ENCODE measurements around the gene C4orf36.
"Not testable (repeated sequence)": the region's sequence is repeated elsewhere in the genome, so short reads cannot be mapped to it uniquely, and the experiment has no call there.

C4orf36 gene

GRCh38 chr4:86916392-86916791 lies 24.2 kb upstream of the C4orf36 start:
- DNase-seq, result no peak

- DNase-seq, result no peak
Measured at GRCh38 chr4:86910820-86911684, 18.8 kb upstream of the C4orf36 start.

- DNase-seq, result no peak
Measured at GRCh38 chr4:86910369-86910768, 18.1 kb upstream of the C4orf36 start.

- no peak for DNase-seq
Measured at GRCh38 chr4:86909546-86910295, 17.5 kb upstream of the C4orf36 start.

GRCh38 chr4:86908251-86908657 lies 16.0 kb upstream of the C4orf36 start:
- no peak for DNase-seq

- no peak for DNase-seq
Measured at GRCh38 chr4:86901864-86902263, 9.6 kb upstream of the C4orf36 start.

- DNase-seq, result no peak
Measured at GRCh38 chr4:86898562-86898961, 6.3 kb upstream of the C4orf36 start.

GRCh38 chr4:86896596-86896995 lies 4.4 kb upstream of the C4orf36 start:
- no peak for DNase-seq

- no peak for DNase-seq
Measured at GRCh38 chr4:86895692-86896488, 3.7 kb upstream of the C4orf36 start.

GRCh38 chr4:86894455-86894854 lies 2.2 kb upstream of the C4orf36 start:
- no peak for DNase-seq

- no peak for DNase-seq
Measured at GRCh38 chr4:86893136-86893535, 914 bp upstream of the C4orf36 start.

- no peak for DNase-seq
Measured at GRCh38 chr4:86892636-86892960, 376 bp upstream of the C4orf36 start.

- no peak for DNase-seq
Measured at GRCh38 chr4:86890790-86891189, 1.4 kb downstream of the C4orf36 start.

- no peak for DNase-seq
Measured at GRCh38 chr4:86879641-86880040, 12.6 kb downstream of the C4orf36 start.

GRCh38 chr4:86878640-86879039 lies 13.6 kb downstream of the C4orf36 start:
- no peak for DNase-seq

- DNase-seq, result no peak
Measured at GRCh38 chr4:86876894-86877685, 15.1 kb downstream of the C4orf36 start.

GRCh38 chr4:86875436-86875835 lies 16.8 kb downstream of the C4orf36 start:
- not testable (repeated sequence) for DNase-seq

GRCh38 chr4:86872135-86872534 lies 20.1 kb downstream of the C4orf36 start:
- no peak for DNase-seq

GRCh38 chr4:86870442-86871069 lies 21.7 kb downstream of the C4orf36 start:
- no peak for DNase-seq

GRCh38 chr4:86857341-86858052 lies 34.7 kb downstream of the C4orf36 start:
- DNase-seq, result no peak

- no peak for DNase-seq
Measured at GRCh38 chr4:86856896-86857295, 35.3 kb downstream of the C4orf36 start.

Data from cortex of kidney (tissue), 1 donor.